GM06990 (cell line): ENCODE results near the gene IQSEC1.

ENCODE experiments used
- DNase-seq: peaks from one replicate; pipeline ENCODE4 v3.0.0-alpha.2; 2011; ENCODE audit not compliant: insufficient read length; ENCODE audit errors: extremely low read depth
- H3K27me3 ChIP-seq: replicated peaks from 2 replicates; pipeline ENCODE4 v1.6.0; 2011; ENCODE audit warnings: low read length; ENCODE audit not compliant: control insufficient read depth, insufficient read depth
- H3K36me3 ChIP-seq: 2 replicates; pipeline ENCODE4 v1.5.1; 2011; ENCODE audit warnings: low read length; ENCODE audit not compliant: control insufficient read depth, insufficient read depth
- H3K4me3 ChIP-seq: replicated peaks from 2 replicates; pipeline ENCODE4 v1.5.1; 2011; ENCODE audit warnings: low read depth, mild to moderate bottlenecking, control low read depth, low read length
- TF ChIP-seq, protein P1 (sequence below): IDR thresholded peaks from 2 replicates; pipeline ENCODE4 v1.5.1; 2011; ENCODE audit warnings: low read length, control low read depth, mild to moderate bottlenecking, inconsistent platforms; ENCODE audit not compliant: insufficient read depth, poor library complexity, severe bottlenecking

The IQSEC1 gene

DNA sequence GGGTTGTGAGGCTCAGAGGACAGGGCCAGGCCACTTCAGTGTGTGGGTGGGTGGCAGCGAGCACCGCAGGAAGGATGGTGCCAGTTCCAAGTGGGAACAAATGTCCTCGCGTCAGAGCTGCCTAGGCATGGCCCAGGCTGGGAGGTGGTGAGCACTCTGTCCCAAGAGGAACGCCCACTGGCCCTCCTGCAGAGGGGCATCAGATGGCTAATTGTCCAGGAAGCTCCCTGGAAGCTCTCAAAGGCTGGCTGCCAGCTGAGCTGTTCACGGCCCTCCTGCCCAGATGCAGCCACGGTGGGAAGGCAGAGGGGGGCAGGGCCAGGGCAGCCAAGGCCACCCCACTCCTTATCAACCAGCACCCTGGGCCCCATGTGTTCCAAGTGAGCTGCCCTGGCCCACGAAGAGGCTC is 55.2 kb downstream of the IQSEC1 start:
- Histone ChIP-seq H3K4me3 (no peak overlapping the region), H3K27me3 (no peaks in the 10 kb centered on the region), H3K36me3 (peaks cover 7% of the 10 kb centered on the region)
- TF ChIP-seq, protein P1, sequence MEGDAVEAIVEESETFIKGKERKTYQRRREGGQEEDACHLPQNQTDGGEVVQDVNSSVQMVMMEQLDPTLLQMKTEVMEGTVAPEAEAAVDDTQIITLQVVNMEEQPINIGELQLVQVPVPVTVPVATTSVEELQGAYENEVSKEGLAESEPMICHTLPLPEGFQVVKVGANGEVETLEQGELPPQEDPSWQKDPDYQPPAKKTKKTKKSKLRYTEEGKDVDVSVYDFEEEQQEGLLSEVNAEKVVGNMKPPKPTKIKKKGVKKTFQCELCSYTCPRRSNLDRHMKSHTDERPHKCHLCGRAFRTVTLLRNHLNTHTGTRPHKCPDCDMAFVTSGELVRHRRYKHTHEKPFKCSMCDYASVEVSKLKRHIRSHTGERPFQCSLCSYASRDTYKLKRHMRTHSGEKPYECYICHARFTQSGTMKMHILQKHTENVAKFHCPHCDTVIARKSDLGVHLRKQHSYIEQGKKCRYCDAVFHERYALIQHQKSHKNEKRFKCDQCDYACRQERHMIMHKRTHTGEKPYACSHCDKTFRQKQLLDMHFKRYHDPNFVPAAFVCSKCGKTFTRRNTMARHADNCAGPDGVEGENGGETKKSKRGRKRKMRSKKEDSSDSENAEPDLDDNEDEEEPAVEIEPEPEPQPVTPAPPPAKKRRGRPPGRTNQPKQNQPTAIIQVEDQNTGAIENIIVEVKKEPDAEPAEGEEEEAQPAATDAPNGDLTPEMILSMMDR: no peak
- DNase-seq: no peak

DNA sequence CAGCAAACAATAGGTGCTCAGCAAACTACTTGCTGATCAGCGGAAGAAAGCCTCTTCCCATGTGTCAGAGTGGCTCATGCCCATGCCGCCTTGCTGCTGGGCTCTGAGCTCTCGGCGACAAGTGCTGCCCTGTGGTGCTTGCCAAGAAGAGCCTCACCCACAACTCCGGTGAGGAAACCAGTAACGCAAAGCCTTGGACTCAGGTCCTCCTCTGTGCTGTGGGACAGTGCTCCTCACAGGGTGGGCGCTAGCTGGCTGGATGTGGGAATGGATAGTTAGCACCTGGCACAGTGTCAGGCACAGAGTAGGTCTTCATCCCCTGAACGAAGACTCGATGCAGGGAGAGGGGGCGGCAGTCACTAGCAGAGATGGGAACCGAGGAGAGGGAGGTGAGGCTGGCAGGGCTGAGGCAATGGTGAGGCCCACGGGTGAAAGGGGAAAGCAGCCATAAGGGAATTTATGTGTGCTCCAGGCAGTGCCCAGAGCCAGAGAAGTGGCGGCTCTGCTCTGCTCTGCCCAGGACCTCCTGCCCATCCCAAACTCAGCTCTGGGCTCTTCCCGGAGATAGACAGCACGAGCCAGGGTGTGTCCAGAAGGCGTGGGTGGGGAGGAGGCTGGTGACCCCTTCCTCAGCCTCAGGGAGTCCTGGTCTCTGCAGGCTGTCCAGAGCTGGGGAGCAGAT is 55.7 kb downstream of the IQSEC1 start:
- Histone ChIP-seq H3K36me3 (peaks cover 7% of the 10 kb centered on the region), H3K27me3 (no peaks in the 10 kb centered on the region), H3K4me3 (no peak overlapping the region)
- DNase-seq: no peak
- TF ChIP-seq, protein P1: no peak

DNA sequence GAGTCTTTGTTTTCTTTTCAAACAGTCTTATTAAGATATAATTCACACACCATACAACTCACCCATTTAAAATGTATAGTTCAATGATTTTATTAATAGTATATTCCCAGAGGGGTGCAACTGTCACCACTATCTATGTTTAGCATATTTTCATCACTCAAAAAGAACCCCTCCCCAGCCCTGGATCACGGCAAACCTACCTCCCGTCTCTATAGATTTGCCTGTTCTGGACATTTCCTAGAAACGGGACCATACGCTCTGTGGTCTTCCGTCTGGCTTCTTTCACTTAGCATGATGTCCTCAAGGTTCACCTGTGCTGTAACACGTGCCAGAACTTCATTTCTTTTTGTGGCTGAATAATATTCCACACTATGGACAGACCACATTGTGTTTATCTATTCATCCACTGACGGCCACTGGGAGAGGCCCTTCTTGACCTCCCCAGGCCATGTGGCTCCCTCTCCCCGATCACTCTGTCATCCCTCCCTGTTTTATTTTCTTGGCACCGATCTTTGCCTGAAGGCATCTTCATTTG is 56.4 kb downstream of the IQSEC1 start:
- TF ChIP-seq, protein P1: no peak
- Histone ChIP-seq H3K4me3 (peak overlapping the region; percentile 61), H3K36me3 (peaks cover 7% of the 10 kb centered on the region), H3K27me3 (no peaks in the 10 kb centered on the region)
- no peak for DNase-seq

DNA sequence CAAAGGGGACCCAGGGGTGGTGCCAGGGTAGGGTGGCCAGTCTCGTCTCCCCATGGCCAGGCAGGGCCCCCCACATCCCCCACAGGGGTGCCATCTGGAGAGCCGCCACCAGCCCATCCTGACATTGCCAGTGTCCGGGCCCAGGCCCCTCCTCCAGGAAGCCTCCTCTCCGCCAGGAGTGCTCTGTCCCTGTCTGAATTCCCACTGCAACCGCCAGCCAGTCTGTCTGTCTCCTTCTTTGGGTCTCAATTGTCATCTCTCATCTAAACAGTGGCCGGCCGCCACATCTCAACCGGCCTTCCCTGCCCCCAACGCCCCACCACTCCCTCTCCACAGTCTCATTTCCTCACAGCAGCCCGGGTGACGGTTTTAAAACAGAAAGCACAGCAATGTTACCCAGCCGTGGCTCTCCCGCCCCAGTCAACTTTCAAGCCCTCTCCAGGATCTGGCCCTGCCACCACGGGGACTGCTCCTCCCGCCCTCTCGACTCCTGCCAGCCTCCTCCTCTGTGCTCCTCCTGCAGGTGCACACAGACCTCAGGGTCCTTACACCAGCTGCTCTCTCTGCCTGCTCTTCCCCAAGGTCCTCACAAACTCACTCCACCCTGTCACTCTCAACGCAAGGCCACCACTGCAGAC is 57.0 kb downstream of the IQSEC1 start:
- peak overlapping the region; percentile 61 for H3K4me3 ChIP-seq
- DNase-seq: peak; percentile 84

DNA sequence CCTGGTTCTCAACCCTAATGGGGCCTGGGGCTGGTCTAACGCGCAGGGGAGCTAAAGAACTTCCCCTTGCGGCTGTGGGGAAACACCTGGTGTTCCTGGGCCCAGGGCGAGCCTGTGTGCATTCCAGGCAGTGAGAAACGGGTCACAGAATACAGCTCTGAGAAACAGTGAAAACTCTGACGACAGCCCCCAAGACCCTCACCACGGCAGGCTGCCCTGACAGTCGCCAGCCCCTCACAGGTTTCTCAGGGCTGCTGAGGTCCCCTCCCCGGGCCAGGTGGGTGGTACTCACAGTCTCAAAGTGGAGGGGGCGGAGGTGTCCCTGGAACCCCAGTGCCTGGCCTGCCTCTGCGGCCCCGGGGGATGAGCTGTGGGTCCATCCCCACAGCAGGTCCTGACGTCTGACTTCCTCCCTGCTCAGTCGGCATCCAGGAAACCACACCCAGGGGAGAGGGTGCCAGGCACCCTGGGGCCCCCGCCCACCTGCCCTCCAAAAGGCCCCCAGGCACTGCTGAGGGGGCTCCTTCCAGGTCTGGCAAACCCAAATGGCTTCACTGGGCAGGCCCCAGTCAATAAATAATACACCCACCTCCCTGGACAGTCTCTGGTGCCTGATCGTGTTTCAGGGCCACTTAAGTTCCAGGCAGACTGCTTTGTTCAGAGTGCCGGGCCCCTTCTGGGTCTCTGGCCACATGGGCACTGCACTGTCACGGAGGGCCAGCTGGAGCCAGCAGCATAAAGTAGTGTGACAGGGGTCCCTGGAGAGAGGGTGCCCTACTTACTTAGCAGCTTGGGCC is 57.7 kb downstream of the IQSEC1 start:
- H3K27me3 ChIP-seq: no peaks in the 10 kb centered on the region
- peak; percentile 81 for DNase-seq
- TF ChIP-seq, protein P1: no peak
- peak overlapping the region; percentile 61 for H3K4me3 ChIP-seq
- peaks cover 7% of the 10 kb centered on the region for H3K36me3 ChIP-seq

More for the DNA sequence above, 57.0 kb downstream of the IQSEC1 start:
- Histone ChIP-seq H3K36me3 (peaks cover 7% of the 10 kb centered on the region), H3K27me3 (no peaks in the 10 kb centered on the region)
- TF ChIP-seq, protein P1: no peak
